Measurements from ENCODE around the gene TNRC18.

GRCh38 chr7:5354460-5355232 is 69.0 kb downstream of the TNRC18 start:
- TF ChIP-seq CTCF (IDR thresholded peaks at IDR 0.05) = no peak
- TF ChIP-seq POLR2A (IDR thresholded peaks at IDR 0.05) = no peak

Measured in lower leg skin (tissue), 3 donors.